ENCODE results near the gene CACNA2D3. TPM values are rescaled to one million over a fixed set of nuclear protein-coding genes. Genes with fewer than 3 reads are reported as not detected.

Gene CACNA2D3
- total RNA-seq, 1 donor from 2014 or later: 0.10 TPM

GRCh38 chr3:54126551-54126950 is 4.2 kb downstream of the CACNA2D3 start:
- ATAC-seq: no peak
- DNase-seq (ENCODE audit: low spot score): no peak

GRCh38 chr3:54127499-54128056 is 5.2 kb downstream of the CACNA2D3 start:
- DNase-seq (ENCODE audit: low spot score): no peak
- no peak for ATAC-seq

DNA sequence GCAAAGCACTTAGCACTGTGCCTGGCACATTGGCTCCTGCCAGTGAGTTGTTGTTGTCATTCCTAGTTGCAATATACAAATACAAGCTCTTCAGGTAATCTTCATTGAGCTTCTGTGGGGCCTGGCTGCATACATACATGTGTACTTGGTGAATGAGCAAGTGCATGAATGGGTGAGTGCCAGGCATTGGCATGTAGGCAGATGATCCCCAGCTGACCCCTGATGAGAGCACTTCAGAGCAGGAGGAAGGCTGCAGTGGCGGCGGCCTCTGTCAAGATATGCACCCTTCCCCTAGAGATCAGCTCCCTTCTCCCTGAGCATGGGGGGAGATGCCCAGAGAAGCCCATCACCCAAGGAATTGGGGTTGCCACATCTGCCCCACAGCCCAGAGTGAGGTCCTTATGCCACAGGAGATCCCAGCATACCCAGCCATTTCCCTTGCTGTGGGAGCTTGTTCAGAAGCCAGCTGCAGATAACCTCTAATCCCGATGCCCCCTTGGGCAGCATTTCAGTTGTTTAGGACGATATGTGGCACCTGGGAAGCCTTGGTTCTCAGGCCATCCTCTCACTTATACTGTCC is 8.8 kb downstream of the CACNA2D3 start:
- DNase-seq (ENCODE audit: low spot score): no peak
- ATAC-seq: no peak

DNA sequence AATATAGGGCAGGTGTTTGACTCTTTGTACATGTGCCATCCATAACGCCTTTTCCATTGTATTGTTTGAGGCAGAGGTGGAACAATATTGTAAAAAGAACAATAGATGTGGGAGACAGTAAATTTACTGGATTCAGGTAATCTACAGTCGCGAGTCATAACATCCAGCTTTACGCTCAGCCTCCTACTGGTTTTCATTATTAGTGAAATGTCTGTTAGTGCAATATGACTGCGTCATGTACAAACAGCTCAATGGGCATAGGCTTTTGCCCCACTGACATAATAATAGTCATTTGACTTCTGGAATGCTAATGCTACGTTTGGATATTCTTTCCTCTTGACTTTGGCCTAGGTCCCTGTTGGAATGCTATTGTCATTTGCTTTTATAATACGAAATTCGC is 9.5 kb downstream of the CACNA2D3 start:
- DNase-seq (ENCODE audit: low spot score) (no peak), ATAC-seq (no peak)

DNA sequence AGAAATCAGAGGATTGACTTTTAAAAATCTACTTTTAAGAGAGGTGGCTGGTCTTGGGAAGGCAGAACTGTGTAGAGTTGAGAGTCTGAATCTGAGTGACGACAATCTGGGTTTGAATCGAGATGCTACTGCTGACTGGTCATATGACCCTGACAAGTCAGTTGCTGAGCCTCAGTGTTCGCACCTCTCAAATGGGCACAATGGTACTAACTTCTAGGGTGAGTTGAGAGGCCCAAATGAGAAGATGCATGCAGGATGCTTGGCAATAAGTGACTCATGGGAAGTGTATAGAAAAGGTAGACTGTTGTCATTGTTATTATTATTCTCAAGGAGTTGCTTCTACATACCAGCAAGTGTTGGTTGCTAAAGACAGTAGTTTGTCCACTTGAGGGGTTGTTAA is 10.3 kb downstream of the CACNA2D3 start:
- DNase-seq (ENCODE audit: low spot score): no peak
- no peak for ATAC-seq

DNA sequence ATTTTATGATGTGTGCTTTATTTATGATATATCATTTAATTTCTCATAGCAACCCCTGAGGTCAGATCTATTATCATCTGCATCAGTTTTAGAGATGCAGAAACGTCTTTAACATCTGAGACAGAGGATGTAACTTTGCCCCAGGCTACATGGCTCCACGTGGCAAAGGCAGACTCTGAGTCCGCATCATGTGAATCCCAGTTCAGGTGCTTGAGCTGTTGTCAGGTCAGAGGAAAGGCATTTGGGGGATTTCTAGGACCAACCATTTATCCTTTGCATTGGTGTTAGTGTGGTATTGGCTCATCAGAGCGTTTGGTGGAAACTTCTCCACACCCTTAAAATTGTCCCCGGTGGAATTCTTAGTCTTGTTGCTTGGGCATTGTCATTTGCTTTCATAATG is 10.8 kb downstream of the CACNA2D3 start:
- DNase-seq (ENCODE audit: low spot score) (no peak), ATAC-seq (no peak)

- ATAC-seq: no peak
- DNase-seq (ENCODE audit: low spot score): no peak
Observed at GRCh38 chr3:54134155-54134554, 11.8 kb downstream of the CACNA2D3 start.

GRCh38 chr3:54134713-54135112 is 12.4 kb downstream of the CACNA2D3 start:
- DNase-seq (ENCODE audit: low spot score): no peak
- ATAC-seq: no peak

DNA sequence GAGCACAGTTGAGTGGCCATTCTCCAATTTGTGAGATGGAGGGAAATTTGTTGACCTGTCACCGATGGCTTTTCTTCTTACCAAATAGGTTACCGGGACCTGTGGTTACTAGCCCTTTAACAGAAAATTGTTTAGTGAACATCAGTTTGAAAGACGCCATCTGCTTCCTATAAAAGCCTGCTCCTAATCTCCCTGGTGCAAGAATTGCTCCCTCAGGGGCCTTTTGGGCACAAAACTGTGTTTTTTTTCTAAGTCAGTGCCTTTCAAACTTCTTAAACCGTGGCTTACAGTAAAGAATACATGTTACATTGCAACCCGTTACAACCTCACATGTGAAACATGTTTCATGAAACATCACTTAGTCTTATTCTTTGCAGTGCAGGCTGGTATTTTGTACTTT is 15.0 kb downstream of the CACNA2D3 start:
- ATAC-seq (no peak), DNase-seq (ENCODE audit: low spot score) (no peak)

- DNase-seq (ENCODE audit: low spot score) (no peak), ATAC-seq (peak; percentile 91)
Observed at GRCh38 chr3:54138937-54139547, 16.7 kb downstream of the CACNA2D3 start.

DNA sequence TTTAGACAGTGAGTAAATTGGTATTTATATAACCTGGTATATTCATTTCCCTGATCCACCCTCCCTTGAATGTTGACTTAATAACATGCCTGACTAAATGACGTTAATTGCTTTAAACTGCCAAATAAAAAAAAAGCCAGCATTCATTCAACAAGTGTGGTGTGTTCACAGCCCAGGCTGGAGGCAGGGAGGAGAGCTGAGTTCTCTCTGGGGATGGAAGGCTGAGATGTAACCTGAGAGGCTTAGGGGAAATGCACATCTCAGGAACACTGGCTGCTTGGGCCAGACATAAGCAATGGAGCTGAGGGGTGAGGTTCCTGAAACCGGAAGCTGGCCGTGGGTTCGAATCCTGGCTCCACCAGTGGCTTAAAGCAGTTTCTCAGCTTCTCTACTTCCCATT is 17.3 kb downstream of the CACNA2D3 start:
- DNase-seq (ENCODE audit: low spot score) (no peak), ATAC-seq (no peak)

GRCh38 chr3:54144284-54144683 is 21.9 kb downstream of the CACNA2D3 start:
- ATAC-seq: no peak
- DNase-seq (ENCODE audit: low spot score): no peak

- DNase-seq (ENCODE audit: low spot score) (peak; percentile 73), ATAC-seq (peak; percentile 100)
Observed at GRCh38 chr3:54146506-54147239, 24.3 kb downstream of the CACNA2D3 start.

DNA sequence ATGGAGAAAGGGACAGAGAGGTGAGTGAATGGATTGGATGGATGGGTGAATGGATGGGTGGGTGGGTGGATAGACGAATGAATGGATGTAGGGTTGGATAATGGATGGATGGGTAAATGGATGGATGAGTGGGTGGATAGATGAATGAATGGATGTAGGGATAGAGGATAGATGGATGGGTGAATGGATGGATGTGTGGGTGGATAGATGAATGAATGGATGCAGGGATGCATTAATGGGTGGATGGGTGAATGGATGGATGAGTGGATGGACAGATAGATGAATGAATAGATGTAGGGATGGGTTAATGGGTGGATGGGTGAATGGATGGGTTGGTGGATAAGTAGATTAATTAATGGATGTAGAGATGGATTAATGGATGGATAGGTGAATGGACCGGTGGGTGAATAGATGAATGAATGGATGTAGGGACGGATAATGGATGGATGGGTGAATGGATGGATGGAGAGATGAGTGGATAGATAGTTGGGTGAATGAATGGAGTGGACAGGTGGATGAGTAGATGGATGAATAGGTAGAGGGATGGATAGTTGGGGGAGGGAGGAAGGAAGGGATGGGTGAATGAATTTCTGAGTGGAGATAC is 28.6 kb downstream of the CACNA2D3 start:
- ATAC-seq: no peak
- no peak for DNase-seq (ENCODE audit: low spot score)

- ATAC-seq (no peak), DNase-seq (ENCODE audit: low spot score) (no peak)
Observed at GRCh38 chr3:54153477-54153876, 31.1 kb downstream of the CACNA2D3 start.

DNA sequence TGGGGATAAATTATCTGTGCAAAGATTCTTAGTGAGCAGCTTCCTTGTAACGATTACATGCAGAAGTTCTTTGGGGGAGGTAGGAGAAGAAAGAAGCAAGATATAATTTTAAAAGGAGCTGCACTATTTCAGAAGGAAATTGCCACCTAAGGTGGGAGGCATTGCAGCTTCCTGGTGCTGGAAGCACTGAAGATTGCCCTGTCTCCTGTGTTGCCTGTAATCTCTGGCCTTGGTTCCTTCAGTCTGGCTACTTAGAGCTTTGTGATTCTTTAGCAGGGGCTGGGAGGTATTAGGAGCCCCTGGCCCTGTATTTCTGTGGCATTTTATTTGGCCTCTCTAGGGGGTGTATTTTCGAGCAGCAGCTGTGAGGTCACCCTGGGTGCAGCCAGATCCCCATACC is 35.5 kb downstream of the CACNA2D3 start:
- ATAC-seq: no peak

DNA sequence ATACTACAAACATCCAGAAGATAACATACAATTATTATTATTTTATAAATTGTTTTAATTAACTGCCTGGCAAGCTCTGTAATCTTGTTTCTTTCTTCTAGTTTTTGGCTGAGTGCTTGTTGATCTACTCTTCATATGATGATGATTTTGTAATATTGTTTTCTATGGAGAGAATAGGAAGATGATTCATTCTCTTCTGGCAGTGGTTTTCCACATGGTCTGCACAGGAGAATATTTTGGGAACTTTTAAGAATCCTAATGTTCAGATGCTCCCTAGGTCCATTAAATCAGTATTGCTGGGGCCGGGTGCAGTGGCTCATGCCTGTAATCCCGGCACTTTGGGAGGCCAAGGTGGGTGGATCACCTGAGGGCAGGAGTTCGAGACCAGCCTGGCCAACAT is 37.6 kb downstream of the CACNA2D3 start:
- no peak for ATAC-seq

More for the DNA sequence above, 35.5 kb downstream of the CACNA2D3 start:
- DNase-seq (ENCODE audit: low spot score): no peak

GRCh38 chr3:54163441-54163840 is 41.1 kb downstream of the CACNA2D3 start:
- DNase-seq (ENCODE audit: low spot score): no peak
- no peak for ATAC-seq

More for the DNA sequence above, 37.6 kb downstream of the CACNA2D3 start:
- DNase-seq (ENCODE audit: low spot score): no peak

DNA sequence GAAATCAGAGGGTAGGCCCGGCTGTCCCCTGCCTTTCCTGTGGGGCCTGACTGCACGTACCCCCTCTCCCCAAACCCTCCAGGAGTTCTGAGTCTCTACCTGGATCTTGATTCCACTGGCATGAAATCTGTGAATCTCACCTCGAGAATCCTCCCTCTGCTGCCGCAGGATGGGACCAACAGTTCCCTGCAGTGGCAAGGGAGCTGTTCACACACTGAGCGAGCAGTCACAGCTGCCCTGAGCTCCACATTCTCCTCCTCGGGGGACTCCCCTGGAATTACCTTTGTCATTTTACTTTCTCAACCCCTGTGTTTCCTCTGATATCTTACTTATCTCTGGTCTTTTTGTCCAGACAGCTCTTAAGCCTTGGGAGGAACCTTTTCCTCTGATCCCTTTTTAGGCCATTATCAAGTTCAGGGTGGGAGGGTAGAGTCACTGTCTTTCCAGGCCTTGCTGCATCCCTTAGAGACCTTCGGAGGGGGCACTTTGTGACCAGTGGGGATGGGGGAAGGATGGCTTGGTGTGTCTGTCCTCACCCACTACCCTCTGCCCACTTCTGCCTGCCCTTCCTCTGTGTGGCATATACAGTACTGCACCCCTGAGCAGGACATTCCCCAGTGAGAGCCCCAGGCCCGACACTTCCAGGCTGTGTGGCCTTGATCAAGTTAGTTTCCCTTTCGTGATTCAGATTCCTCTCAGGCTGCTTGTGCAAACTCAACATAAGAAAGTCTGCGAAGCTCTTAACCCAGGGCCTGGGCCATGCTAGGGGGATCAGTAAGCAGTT is 42.0 kb downstream of the CACNA2D3 start:
- ATAC-seq (no peak), DNase-seq (ENCODE audit: low spot score) (no peak)

GRCh38 chr3:54165865-54166264 is 43.5 kb downstream of the CACNA2D3 start:
- DNase-seq (ENCODE audit: low spot score) (no peak), ATAC-seq (no peak)

GRCh38 chr3:54167999-54168398 is 45.6 kb downstream of the CACNA2D3 start:
- DNase-seq (ENCODE audit: low spot score) (no peak), ATAC-seq (no peak)

All from left lobe of liver (tissue), 2 donors.